ENCODE measurements around the gene TLE1. TPM values are rescaled to one million over a fixed set of nuclear protein-coding genes. Genes with fewer than 3 reads are reported as not detected.

The TLE1 gene
- total RNA-seq, 1 donor from 2014 or later, result 42.5 TPM

- no peak overlapping the region for H3K27ac Mint-ChIP-seq (ENCODE audit: unreplicated experiment)
- no peak overlapping the region for H3K4me3 Mint-ChIP-seq
- H3K9me3 Mint-ChIP-seq, result no peaks in the 10 kb centered on the region
- no peak for DNase-seq (ENCODE audit: low read depth, low spot score)
- peaks cover 44% of the 10 kb centered on the region for H3K36me3 Mint-ChIP-seq (ENCODE audit: low read depth)
- no peaks in the 10 kb centered on the region for H3K27me3 Mint-ChIP-seq (ENCODE audit: low read depth)
- no peak for TF ChIP-seq CTCF (conservative IDR thresholded peaks at IDR 0.05)
- H3K4me1 Mint-ChIP-seq, result peaks cover 15% of the 10 kb centered on the region
Measured at GRCh38 chr9:81602887-81603680, 86.3 kb downstream of the TLE1 start.

GRCh38 chr9:81601639-81602623 is 87.4 kb downstream of the TLE1 start:
- peaks cover 22% of the 10 kb centered on the region for H3K4me1 Mint-ChIP-seq
- no peak for TF ChIP-seq CTCF (conservative IDR thresholded peaks at IDR 0.05)
- H3K27me3 Mint-ChIP-seq (ENCODE audit: low read depth), result no peaks in the 10 kb centered on the region
- peaks cover 42% of the 10 kb centered on the region for H3K36me3 Mint-ChIP-seq (ENCODE audit: low read depth)
- no peak overlapping the region for H3K27ac Mint-ChIP-seq (ENCODE audit: unreplicated experiment)
- H3K9me3 Mint-ChIP-seq, result no peaks in the 10 kb centered on the region
- no peak overlapping the region for H3K4me3 Mint-ChIP-seq
- DNase-seq (ENCODE audit: low read depth, low spot score), result no peak

GRCh38 chr9:81600631-81601030 is 88.7 kb downstream of the TLE1 start:
- Mint-ChIP-seq H3K4me3 (no peak overlapping the region), H3K36me3 (ENCODE audit: low read depth) (peaks cover 43% of the 10 kb centered on the region), H3K9me3 (no peaks in the 10 kb centered on the region), H3K27ac (ENCODE audit: unreplicated experiment) (no peak overlapping the region), H3K4me1 (peaks cover 34% of the 10 kb centered on the region), H3K27me3 (ENCODE audit: low read depth) (no peaks in the 10 kb centered on the region)
- DNase-seq (ENCODE audit: low read depth, low spot score), result no peak
- TF ChIP-seq CTCF (conservative IDR thresholded peaks at IDR 0.05), result no peak

DNA sequence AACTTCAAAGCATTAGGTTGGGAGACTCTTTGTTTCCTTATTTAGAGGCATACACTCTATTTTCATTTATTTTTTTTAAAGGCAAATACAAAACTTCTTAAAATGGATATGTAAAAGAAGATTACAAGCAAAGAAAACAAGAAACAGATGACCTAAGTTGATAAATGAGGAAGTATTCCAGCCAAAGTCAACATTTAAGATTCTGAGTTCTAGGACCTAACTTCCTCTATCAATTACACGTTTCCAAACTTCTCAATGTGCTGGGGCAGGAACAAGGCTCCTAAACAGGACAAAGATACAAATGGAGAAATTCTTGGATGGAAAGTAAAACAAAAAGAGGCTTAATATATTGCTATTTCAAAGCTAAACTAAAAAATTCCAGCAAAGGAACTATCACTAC is 89.5 kb downstream of the TLE1 start:
- H3K36me3 Mint-ChIP-seq (ENCODE audit: low read depth), result peaks cover 47% of the 10 kb centered on the region
- no peak for TF ChIP-seq CTCF (conservative IDR thresholded peaks at IDR 0.05)
- no peak overlapping the region for H3K27ac Mint-ChIP-seq (ENCODE audit: unreplicated experiment)
- no peak overlapping the region for H3K4me3 Mint-ChIP-seq
- no peak for DNase-seq (ENCODE audit: low read depth, low spot score)
- H3K9me3 Mint-ChIP-seq, result no peaks in the 10 kb centered on the region
- H3K27me3 Mint-ChIP-seq (ENCODE audit: low read depth), result no peaks in the 10 kb centered on the region
- H3K4me1 Mint-ChIP-seq, result peaks cover 30% of the 10 kb centered on the region

DNA sequence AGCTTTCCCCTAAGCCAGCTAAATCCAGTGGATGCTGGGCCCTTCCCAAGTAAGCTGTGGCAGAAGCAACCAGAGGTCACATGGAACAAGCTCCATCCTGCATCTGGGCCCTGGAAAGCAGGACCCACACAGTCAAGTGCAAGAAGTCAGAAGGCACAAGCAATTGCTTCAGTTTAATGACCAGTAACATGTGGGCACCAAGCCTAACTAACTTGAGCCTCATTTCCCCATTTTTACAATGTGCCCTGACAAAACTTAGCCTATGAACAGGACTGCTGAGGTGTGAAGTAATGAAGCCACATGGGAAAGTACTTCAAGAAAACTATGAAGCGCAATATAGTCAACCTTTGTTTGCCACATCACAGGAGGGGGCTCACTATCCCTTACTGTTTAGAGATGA is 90.5 kb downstream of the TLE1 start:
- H3K4me3 Mint-ChIP-seq, result no peak overlapping the region
- no peak for DNase-seq (ENCODE audit: low read depth, low spot score)
- peaks cover 46% of the 10 kb centered on the region for H3K36me3 Mint-ChIP-seq (ENCODE audit: low read depth)
- no peaks in the 10 kb centered on the region for H3K27me3 Mint-ChIP-seq (ENCODE audit: low read depth)
- no peaks in the 10 kb centered on the region for H3K9me3 Mint-ChIP-seq
- no peak for TF ChIP-seq CTCF (conservative IDR thresholded peaks at IDR 0.05)
- peaks cover 29% of the 10 kb centered on the region for H3K4me1 Mint-ChIP-seq
- no peak overlapping the region for H3K27ac Mint-ChIP-seq (ENCODE audit: unreplicated experiment)

Measured in neural crest cell (in vitro differentiated cells).